ENCODE measurements around the gene ABHD2.
"Not testable (repeated sequence)": the region's sequence is repeated elsewhere in the genome, so short reads cannot be mapped to it uniquely, and the experiment has no call there.

ABHD2 gene

GRCh38 chr15:89087830-89088604 is at the start of gene ABHD2:
Gene ABHD2, plus strand, starts transcription at chr15:89088456. Its CDS starts 27,872 bp downstream, at chr15:89116328.
- DNase-seq: peak; percentile 96

- no peak for DNase-seq
Observed at GRCh38 chr15:89039142-89039541, 49.1 kb upstream of the ABHD2 start.

- no peak for DNase-seq
Observed at GRCh38 chr15:89041507-89041906, 46.7 kb upstream of the ABHD2 start.

- no peak for DNase-seq
Observed at GRCh38 chr15:89042387-89042786, 45.9 kb upstream of the ABHD2 start.

GRCh38 chr15:89043031-89044002 is 44.9 kb upstream of the ABHD2 start:
- no peak for DNase-seq

- DNase-seq: not testable (repeated sequence)
Observed at GRCh38 chr15:89049016-89049666, 39.1 kb upstream of the ABHD2 start.

GRCh38 chr15:89051875-89052274 is 36.4 kb upstream of the ABHD2 start:
- DNase-seq: no peak

- no peak for DNase-seq
Observed at GRCh38 chr15:89052474-89052873, 35.8 kb upstream of the ABHD2 start.

- DNase-seq: no peak
Observed at GRCh38 chr15:89054873-89055272, 33.4 kb upstream of the ABHD2 start.

- DNase-seq: peak; percentile 85
Observed at GRCh38 chr15:89057506-89058133, 30.6 kb upstream of the ABHD2 start.

GRCh38 chr15:89058376-89058775 is 29.9 kb upstream of the ABHD2 start:
- no peak for DNase-seq

GRCh38 chr15:89058876-89059405 is 29.3 kb upstream of the ABHD2 start:
- no peak for DNase-seq

- DNase-seq: no peak
Observed at GRCh38 chr15:89066280-89066679, 22.0 kb upstream of the ABHD2 start.

- DNase-seq: no peak
Observed at GRCh38 chr15:89067751-89068150, 20.5 kb upstream of the ABHD2 start.

- peak; percentile 24 for DNase-seq
Observed at GRCh38 chr15:89068325-89068784, 19.9 kb upstream of the ABHD2 start.

GRCh38 chr15:89070197-89071124 is 17.8 kb upstream of the ABHD2 start:
- no peak for DNase-seq

GRCh38 chr15:89071471-89071870 is 16.8 kb upstream of the ABHD2 start:
- no peak for DNase-seq

- no peak for DNase-seq
Observed at GRCh38 chr15:89072277-89072869, 15.9 kb upstream of the ABHD2 start.

GRCh38 chr15:89074402-89075012 is 13.7 kb upstream of the ABHD2 start:
- DNase-seq: no peak

- DNase-seq: no peak
Observed at GRCh38 chr15:89075101-89075640, 13.1 kb upstream of the ABHD2 start.

All from stimulated activated CD4-positive, alpha-beta T cell treated with anti-CD3 and anti-CD28 coated beads, Interleukin-4, amount 100 ng/mL, for 1 hour (primary cell).